Measurements from ENCODE around the gene NGRN. TPM values are rescaled to one million over a fixed set of nuclear protein-coding genes. Genes with fewer than 3 reads are reported as not detected.
"Not testable (repeated sequence)": the region's sequence is repeated elsewhere in the genome, so short reads cannot be mapped to it uniquely, and the experiment has no call there.

NGRN gene
- total RNA-seq, 4 donors from 2014 or later = 49.2 to 71.3 (median 61.4) TPM

DNA sequence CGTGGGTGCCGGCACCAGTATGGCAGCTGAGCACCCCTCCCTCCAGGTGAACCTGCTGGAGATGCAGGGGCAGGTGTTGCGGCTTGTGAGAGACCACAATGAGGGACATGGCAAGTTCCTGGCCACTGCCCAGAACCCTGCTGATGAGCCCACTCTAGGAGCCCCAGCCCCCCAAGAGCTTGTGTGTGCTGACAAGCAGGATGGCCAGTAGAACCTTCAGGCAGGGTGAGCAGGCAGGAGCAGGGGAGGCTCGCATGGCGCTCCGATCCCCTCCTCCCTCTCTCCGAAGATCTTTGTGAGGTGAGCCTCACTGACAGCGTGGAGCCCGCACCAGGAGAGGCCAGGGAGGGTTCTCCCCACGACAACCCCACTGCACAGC lies 29.8 kb downstream of the NGRN start:
- no peak overlapping the region for H3K27ac ChIP-seq
- TF ChIP-seq, protein P1, sequence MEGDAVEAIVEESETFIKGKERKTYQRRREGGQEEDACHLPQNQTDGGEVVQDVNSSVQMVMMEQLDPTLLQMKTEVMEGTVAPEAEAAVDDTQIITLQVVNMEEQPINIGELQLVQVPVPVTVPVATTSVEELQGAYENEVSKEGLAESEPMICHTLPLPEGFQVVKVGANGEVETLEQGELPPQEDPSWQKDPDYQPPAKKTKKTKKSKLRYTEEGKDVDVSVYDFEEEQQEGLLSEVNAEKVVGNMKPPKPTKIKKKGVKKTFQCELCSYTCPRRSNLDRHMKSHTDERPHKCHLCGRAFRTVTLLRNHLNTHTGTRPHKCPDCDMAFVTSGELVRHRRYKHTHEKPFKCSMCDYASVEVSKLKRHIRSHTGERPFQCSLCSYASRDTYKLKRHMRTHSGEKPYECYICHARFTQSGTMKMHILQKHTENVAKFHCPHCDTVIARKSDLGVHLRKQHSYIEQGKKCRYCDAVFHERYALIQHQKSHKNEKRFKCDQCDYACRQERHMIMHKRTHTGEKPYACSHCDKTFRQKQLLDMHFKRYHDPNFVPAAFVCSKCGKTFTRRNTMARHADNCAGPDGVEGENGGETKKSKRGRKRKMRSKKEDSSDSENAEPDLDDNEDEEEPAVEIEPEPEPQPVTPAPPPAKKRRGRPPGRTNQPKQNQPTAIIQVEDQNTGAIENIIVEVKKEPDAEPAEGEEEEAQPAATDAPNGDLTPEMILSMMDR (IDR thresholded peaks at IDR 0.05) = no peak
- no peak for TF ChIP-seq POLR2AphosphoS5 (IDR thresholded peaks at IDR 0.05)
- TF ChIP-seq POLR2A (IDR thresholded peaks at IDR 0.05) = no peak
- TF ChIP-seq EP300 (IDR thresholded peaks at IDR 0.05) = no peak

DNA sequence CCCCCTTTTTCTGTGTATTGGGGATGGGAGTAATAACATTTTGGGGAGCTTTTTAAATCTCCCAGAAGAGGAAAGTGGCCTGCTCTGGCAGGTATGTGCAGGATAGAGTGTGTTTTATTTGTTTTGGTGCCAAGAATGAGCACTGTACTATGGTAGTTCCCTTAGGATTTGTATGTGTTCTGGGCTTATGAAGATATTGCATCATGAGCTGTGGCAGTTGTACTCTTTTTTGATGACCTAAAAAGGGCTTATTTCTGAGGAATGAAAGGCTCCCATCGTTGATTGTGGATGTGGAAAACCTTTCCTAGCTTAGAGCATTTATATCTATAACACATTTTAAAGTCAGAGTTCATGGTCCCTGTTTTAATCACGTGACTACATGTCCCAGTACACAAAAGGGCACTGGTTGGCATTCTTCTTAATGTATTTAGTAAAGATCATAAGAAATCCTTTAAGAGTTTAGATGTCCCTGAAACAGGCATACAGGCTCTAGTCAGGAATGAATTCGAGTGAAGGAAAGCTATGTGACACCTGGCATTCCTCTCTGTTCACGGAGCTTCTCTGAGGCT lies 30.9 kb downstream of the NGRN start:
- not testable (repeated sequence) for DNase-seq (ENCODE audit: low spot score in 2 of 2); H3K9me3 ChIP-seq
- 65% methylated on average over 4 of the region's 4 CpGs for WGBS

More for the DNA sequence above, 29.8 kb downstream of the NGRN start:
- WGBS = 53% methylated on average over 4 of the region's 10 CpGs
- Histone ChIP-seq H3K36me3 (no peaks in the 10 kb centered on the region), H3K4me3 (no peak overlapping the region), H3K27me3 (no peaks in the 10 kb centered on the region), H3K9me3 (no peaks in the 10 kb centered on the region), H3K4me1 (peaks cover 8% of the 10 kb centered on the region)
- no peak for DNase-seq (ENCODE audit: low spot score in 2 of 2)

DNA sequence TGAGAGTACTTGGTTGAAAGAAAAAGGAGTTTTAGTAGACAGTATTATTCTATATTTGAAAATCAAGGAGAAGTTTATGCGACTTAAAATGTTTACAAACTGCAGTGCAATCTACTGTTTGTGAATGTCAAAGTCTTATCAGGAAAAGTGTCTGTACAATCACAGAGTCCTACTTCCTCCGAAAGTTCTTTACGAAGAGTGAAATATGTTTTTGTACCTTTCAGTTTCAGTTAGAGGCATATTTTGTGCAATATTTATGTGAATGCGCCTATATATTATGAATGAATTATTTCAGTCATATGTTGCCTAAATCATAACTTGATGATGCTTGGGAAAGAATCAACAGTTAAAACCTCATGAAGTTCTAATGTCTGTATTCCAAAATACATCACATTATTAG lies 31.5 kb downstream of the NGRN start:
- Histone ChIP-seq H3K36me3 (no peaks in the 10 kb centered on the region), H3K27me3 (no peaks in the 10 kb centered on the region)
- WGBS = 95% methylated on average over 4 of the region's 4 CpGs

More for the DNA sequence above, 30.9 kb downstream of the NGRN start:
- H3K36me3 ChIP-seq, H3K27me3 ChIP-seq, H3K4me3 ChIP-seq, H3K27ac ChIP-seq: not testable (repeated sequence)
- peaks cover 13% of the 10 kb centered on the region for H3K4me1 ChIP-seq

DNA sequence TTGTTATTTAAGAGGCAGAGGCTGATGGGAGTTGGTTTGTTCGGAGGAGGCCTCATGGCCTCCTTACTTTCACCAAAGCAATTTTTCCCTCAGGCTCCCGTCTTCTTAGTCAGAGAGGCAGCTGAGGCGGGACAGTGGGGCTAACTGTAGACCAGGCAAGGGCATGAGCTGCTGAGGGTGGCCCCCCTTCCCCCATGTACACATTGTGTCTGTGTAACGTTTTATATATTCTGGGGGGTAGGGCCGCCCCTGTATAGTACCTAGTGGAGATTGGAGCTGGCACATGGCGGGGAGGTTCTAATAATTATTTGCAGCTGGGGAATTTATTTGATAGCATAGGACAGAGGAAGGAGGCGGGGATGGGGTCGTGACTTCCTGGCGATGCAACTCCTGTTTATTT lies 35.1 kb downstream of the NGRN start:
- TF ChIP-seq POLR2A (IDR thresholded peaks at IDR 0.05) (no peak), POLR2AphosphoS5 (IDR thresholded peaks at IDR 0.05) (no peak), EP300 (IDR thresholded peaks at IDR 0.05) (no peak)
- TF ChIP-seq, protein P1 (IDR thresholded peaks at IDR 0.05) = no peak
- no peak for DNase-seq (ENCODE audit: low spot score in 2 of 2)
- Histone ChIP-seq H3K27ac (no peak overlapping the region), H3K4me3 (no peak overlapping the region), H3K36me3 (no peaks in the 10 kb centered on the region), H3K27me3 (no peaks in the 10 kb centered on the region), H3K4me1 (peaks cover 13% of the 10 kb centered on the region), H3K9me3 (no peaks in the 10 kb centered on the region)
- WGBS = 88% methylated on average over 9 of the region's 9 CpGs

More for the DNA sequence above, 31.5 kb downstream of the NGRN start:
- DNase-seq (ENCODE audit: low spot score in 2 of 2) = no peak
- Histone ChIP-seq H3K4me3 (no peak overlapping the region), H3K27ac (no peak overlapping the region), H3K9me3 (no peaks in the 10 kb centered on the region), H3K4me1 (peaks cover 19% of the 10 kb centered on the region)
- TF ChIP-seq EP300 (IDR thresholded peaks at IDR 0.05) = no peak
- TF ChIP-seq, protein P1 (IDR thresholded peaks at IDR 0.05) = no peak
- no peak for TF ChIP-seq POLR2A (IDR thresholded peaks at IDR 0.05)
- no peak for TF ChIP-seq POLR2AphosphoS5 (IDR thresholded peaks at IDR 0.05)

DNA sequence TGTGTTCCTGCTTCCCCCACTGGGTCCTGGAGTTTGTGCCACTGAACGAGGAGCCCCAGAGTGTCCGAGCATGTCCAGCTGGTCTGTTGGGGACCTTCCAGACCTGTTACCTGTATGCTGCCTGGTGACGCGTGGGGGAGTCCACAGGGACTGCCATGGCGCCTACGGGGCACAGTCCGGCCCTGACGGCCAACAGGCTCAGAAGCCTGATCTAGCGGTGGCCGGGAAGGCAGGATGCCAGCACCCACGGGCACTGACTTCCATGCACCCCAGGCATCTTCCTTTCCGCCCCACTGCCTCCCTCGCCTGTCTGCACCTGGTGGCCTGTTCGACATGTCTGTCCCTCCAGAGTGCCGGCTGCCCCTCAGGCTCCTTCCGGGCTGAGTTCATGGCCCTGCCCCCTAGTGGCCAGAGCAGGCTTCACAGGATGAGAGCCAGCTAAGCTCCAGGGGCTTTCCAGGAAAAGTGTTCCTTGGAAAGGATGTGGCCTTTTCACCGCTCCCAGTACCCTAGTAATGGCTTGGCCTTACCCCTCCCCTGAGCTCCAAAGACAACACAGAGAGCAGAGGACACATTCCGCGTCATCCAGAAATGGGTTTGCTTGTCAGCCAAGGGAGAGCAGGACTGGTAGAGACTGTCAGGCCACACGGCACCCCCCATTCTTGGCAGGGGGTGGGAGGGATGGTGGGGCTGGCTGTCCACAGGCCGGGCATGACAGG lies 35.7 kb downstream of the NGRN start:
- Histone ChIP-seq H3K9me3 (no peaks in the 10 kb centered on the region), H3K4me3 (no peak overlapping the region), H3K27me3 (no peaks in the 10 kb centered on the region), H3K36me3 (no peaks in the 10 kb centered on the region), H3K27ac (no peak overlapping the region), H3K4me1 (peaks cover 13% of the 10 kb centered on the region)
- TF ChIP-seq POLR2AphosphoS5 (IDR thresholded peaks at IDR 0.05) = no peak
- no peak for TF ChIP-seq EP300 (IDR thresholded peaks at IDR 0.05)
- TF ChIP-seq, protein P1 (IDR thresholded peaks at IDR 0.05) = peak; percentile 24 to 86
- TF ChIP-seq POLR2A (IDR thresholded peaks at IDR 0.05) = no peak
- DNase-seq (ENCODE audit: low spot score in 2 of 2) = no peak
- 61% methylated on average over 11 of the region's 21 CpGs for WGBS
